ENCODE measurements around the gene UBR1.

The UBR1 gene

GRCh38 chr15:43106486-43106829 is 620 bp upstream of the UBR1 start:
- DNase-seq (ENCODE audit: low spot score): no peak

- DNase-seq (ENCODE audit: low spot score): peak; percentile 21
Measured at GRCh38 chr15:43105077-43105736, 631 bp downstream of the UBR1 start.

GRCh38 chr15:43104426-43104825 is 1.4 kb downstream of the UBR1 start:
- DNase-seq (ENCODE audit: low spot score): no peak

- no peak for DNase-seq (ENCODE audit: low spot score)
Measured at GRCh38 chr15:43103907-43104306, 1.9 kb downstream of the UBR1 start.

- DNase-seq (ENCODE audit: low spot score): no peak
Measured at GRCh38 chr15:43102187-43102586, 3.7 kb downstream of the UBR1 start.

GRCh38 chr15:43100971-43101370 is 4.9 kb downstream of the UBR1 start:
- DNase-seq (ENCODE audit: low spot score): no peak

GRCh38 chr15:43099105-43099845 is 6.6 kb downstream of the UBR1 start:
- no peak for DNase-seq (ENCODE audit: low spot score)

GRCh38 chr15:43096411-43096810 is 9.4 kb downstream of the UBR1 start:
- no peak for DNase-seq (ENCODE audit: low spot score)

- no peak for DNase-seq (ENCODE audit: low spot score)
Measured at GRCh38 chr15:43095708-43096347, 10.0 kb downstream of the UBR1 start.

GRCh38 chr15:43095243-43095642 is 10.6 kb downstream of the UBR1 start:
- DNase-seq (ENCODE audit: low spot score): no peak

- DNase-seq (ENCODE audit: low spot score): no peak
Measured at GRCh38 chr15:43094416-43095030, 11.3 kb downstream of the UBR1 start.

GRCh38 chr15:43093026-43093425 is 12.8 kb downstream of the UBR1 start:
- DNase-seq (ENCODE audit: low spot score): no peak

GRCh38 chr15:43091859-43092258 is 14.0 kb downstream of the UBR1 start:
- no peak for DNase-seq (ENCODE audit: low spot score)

- DNase-seq (ENCODE audit: low spot score): no peak
Measured at GRCh38 chr15:43086551-43086950, 19.3 kb downstream of the UBR1 start.

GRCh38 chr15:43085921-43086320 is 19.9 kb downstream of the UBR1 start:
- no peak for DNase-seq (ENCODE audit: low spot score)

GRCh38 chr15:43082509-43082908 is 23.3 kb downstream of the UBR1 start:
- no peak for DNase-seq (ENCODE audit: low spot score)

- DNase-seq (ENCODE audit: low spot score): no peak
Measured at GRCh38 chr15:43081283-43081682, 24.6 kb downstream of the UBR1 start.

- no peak for DNase-seq (ENCODE audit: low spot score)
Measured at GRCh38 chr15:43071451-43071850, 34.4 kb downstream of the UBR1 start.

- no peak for DNase-seq (ENCODE audit: low spot score)
Measured at GRCh38 chr15:43070893-43071292, 34.9 kb downstream of the UBR1 start.

- no peak for DNase-seq (ENCODE audit: low spot score)
Measured at GRCh38 chr15:43070249-43070648, 35.6 kb downstream of the UBR1 start.

- no peak for DNase-seq (ENCODE audit: low spot score)
Measured at GRCh38 chr15:43067717-43068461, 37.9 kb downstream of the UBR1 start.

- DNase-seq (ENCODE audit: low spot score): no peak
Measured at GRCh38 chr15:43056696-43057095, 49.1 kb downstream of the UBR1 start.

Data from CD4-positive, alpha-beta T cell treated with Interleukin-15 for 4 hours (primary cell).